Dedifferentiated amniotic fluid mesenchymal stem cell (primary cell): ENCODE results near the gene REV1.
"Not testable (repeated sequence)": the region's sequence is repeated elsewhere in the genome, so short reads cannot be mapped to it uniquely, and the experiment has no call there.

Experiments
- DNase-seq: peaks from one replicate; pipeline ENCODE4 v3.0.0-alpha.2; 2016; ENCODE audit errors: extremely low spot score

REV1 gene

GRCh38 chr2:99485824-99486223, 4.0 kb downstream of the REV1 start:
- no peak for DNase-seq

- no peak for DNase-seq
These were observed 4.4 kb downstream of the REV1 start for GRCh38 chr2:99485411-99485810.

DNA sequence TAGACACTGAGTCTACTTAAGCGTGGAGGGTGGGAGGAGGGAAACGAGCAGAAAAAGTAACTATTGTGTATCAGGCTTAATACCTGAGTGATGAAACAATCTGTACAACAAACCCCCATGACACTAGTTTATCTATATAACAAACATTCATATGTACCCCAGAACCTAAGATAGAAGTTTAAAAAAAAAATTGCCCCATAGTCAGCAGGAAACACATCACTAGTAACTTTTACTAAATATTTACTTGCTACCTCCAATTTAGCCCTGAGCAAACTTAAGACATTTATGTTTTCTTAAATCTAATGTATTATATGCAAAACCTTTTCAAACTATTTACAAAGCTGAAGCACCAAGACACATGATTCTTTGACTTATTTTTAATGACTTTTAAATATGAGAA, 5.6 kb downstream of the REV1 start:
- no peak for DNase-seq

GRCh38 chr2:99481941-99482340, 7.9 kb downstream of the REV1 start:
- DNase-seq, result no peak

DNA sequence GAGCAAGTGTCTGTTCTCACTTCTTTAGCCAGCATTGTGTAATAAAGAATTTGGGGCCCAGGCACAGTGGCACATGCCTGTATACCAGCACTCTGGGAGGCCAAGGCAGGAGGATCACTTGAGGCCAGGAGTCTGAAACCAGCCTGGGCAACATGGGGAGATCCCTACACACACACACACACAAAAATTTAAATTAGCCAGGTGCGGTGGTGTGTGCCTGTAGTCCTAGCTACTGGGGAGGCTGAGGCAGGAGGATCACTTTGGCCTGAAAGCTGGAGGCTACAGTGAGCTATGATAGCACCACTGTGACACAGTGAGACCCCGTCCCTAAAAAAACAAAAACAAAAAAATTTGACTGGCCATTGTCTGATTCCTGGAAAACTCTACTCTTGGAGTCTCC, 8.3 kb downstream of the REV1 start:
- no peak for DNase-seq

DNA sequence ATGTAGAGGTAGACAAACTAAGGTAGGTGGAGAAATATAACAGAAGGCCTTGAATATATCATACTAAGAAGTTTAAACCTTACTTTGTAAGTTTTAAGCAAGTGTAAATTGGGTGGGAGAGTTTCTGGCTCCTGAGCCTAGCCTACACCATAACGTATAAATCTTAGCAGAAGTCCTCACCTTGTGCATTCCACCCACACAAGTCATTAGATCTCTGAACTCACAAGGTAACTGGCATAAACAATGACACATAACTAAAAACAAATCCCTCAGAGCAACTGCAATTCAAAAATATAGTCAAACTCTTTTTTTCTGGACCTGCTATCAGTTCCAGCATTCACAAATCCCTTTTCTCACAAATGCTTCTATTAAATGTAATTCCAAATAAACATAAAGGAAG, 9.4 kb downstream of the REV1 start:
- DNase-seq, result no peak

DNA sequence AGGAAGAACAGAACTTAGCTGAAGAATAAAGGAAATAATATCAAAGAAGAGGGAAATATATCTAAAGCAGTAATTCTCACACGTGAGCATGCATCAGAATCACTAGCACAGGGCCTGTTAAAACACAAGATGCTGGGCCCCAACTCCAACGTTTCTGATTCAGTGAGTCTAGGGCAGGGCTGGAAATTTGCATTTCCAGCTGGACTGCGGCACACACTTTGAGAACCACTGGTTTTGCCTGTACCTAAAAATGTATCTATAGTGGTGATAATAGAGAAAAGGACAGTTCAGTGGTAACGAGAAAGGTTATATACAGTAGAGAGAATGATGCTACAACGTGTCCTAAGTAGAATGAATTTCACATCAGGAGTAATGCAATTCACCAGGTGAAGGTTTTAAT, 11.2 kb downstream of the REV1 start:
- no peak for DNase-seq

GRCh38 chr2:99477054-99477453, 12.8 kb downstream of the REV1 start:
- DNase-seq, result no peak

DNA sequence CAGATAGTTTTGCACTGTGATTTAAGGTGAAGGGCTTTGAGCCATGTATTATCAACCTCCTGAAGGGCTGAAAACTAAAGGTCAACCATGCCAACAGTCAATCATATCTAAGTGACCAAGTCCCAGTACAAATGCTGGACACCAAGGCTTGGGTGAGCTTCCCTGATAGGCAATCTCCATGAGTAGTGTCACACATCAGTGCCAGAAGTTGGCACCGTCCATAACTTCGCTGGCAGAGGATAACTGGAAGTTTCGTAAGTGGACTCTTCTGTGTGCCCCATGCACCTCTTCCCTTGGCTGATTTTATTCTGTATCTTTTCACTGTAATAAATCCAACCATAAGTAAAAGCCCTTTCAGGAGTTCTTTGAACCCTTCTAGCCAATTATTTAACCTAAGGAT, 13.2 kb downstream of the REV1 start:
- no peak for DNase-seq

DNA sequence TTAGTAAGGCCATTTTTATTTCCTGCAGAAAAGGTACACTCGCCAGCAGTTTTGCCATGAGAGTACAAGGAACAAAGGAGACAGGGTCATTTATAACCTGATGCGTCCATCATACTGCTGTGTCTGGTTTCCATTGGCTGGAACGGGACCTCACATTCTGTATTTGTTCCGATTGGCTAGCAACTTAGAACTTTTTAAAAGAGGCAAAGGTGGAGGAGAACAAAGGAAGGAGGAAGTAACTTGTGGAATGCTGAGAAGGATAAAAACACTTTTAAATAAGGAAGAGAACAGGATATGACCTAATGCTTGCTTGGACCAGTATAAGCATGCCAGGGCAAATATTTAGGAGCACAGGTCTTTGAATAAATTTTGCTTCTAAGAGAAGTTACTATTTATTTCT, 14.7 kb downstream of the REV1 start:
- not testable (repeated sequence) for DNase-seq

GRCh38 chr2:99473518-99474083, 16.2 kb downstream of the REV1 start:
- no peak for DNase-seq

- DNase-seq, result no peak
These were observed 17.2 kb downstream of the REV1 start for GRCh38 chr2:99472600-99472960.

GRCh38 chr2:99471654-99472599, 17.9 kb downstream of the REV1 start:
- DNase-seq, result no peak

- no peak for DNase-seq
These were observed 18.9 kb downstream of the REV1 start for GRCh38 chr2:99470957-99471356.

DNA sequence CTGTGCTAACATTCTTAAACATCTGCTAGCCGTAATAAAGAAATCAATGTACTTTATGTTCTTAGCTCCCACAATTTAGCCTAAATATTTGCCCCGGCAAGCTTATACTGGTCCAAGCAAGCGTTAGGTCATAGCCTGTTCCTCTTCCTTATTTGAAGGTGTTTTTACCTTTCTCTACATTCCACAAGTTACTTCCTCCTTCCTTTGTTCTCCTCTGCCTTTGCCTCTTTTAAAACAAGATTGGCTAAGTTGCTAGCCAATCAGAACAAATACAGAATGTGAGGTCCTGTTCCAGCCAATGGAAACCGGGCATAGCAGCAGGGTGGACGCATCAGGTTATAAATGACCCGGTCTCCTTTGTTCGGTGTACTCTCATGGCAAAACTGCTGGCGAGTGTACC, 19.4 kb downstream of the REV1 start:
- not testable (repeated sequence) for DNase-seq

GRCh38 chr2:99469394-99469793, 20.4 kb downstream of the REV1 start:
- no peak for DNase-seq

GRCh38 chr2:99468155-99468554, 21.7 kb downstream of the REV1 start:
- DNase-seq, result no peak

GRCh38 chr2:99467390-99467789, 22.4 kb downstream of the REV1 start:
- DNase-seq, result no peak

DNA sequence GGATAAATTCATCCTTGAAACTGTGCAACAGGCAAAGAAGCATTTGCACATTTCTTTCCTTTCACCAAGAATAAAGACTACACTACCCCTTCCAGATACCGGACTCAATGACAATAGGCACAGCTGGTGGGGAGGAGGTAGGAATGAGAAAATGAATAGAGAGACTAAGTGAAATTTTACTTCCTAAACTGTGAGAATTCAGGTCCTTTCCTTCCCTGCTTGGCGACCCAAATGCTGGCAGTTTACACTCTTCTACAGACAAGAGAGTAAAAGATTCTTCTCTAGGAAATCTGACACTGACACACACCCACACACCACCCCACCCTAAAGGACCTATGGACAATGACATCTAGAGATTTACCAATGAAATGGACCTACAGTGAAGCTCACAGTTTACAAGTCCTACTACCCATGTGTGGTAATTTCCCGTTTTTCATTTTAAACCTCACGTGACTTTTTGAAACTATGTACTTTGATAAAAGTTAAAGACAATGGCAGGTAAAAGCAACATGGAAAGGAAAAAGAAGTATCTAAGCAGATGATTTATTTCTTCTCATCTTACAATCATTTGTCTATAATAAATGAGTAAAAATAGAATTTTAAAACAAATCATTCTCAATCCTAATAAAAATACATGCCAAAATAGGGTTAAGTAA, 27.9 kb downstream of the REV1 start:
- no peak for DNase-seq

DNA sequence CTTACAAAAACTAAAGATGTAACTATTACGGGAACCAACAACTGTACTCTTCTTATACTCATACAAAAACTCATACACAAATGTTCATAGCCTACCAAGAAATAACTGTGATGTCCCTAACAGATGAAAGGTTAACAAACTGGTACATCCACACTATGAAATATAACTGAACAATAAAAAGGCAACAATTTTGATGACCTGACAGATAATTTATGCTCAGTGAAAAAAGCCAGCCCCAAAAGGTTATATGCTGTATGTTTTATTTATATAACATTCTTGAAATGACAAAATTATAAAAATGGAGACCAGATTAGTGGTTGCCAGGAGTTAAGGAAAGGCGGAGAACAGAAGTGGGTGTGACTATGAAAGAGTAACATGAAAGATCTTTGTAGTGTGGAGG, 31.3 kb downstream of the REV1 start:
- no peak for DNase-seq

GRCh38 chr2:99451686-99452085, 38.1 kb downstream of the REV1 start:
- DNase-seq, result no peak

GRCh38 chr2:99451280-99451679, 38.5 kb downstream of the REV1 start:
- DNase-seq, result no peak

- DNase-seq, result no peak
These were observed 39.6 kb downstream of the REV1 start for GRCh38 chr2:99450199-99450598.
